HG03135 (cell line): ENCODE results near the gene EPB41L5.
A peak's percentile ranks its signal among the peaks of the same experiment; 100 is the strongest.
"Not testable (repeated sequence)": the region's sequence is repeated elsewhere in the genome, so short reads cannot be mapped to it uniquely, and the experiment has no call there.

Source experiments
- ATAC-seq: cut with Tn5 transposase; IDR thresholded peaks from one replicate; pipeline ENCODE4 v1.9.1; 2021; ENCODE audit warnings: mild to moderate bottlenecking, moderate library complexity; ENCODE audit not compliant: unreplicated experiment

EPB41L5 gene

DNA sequence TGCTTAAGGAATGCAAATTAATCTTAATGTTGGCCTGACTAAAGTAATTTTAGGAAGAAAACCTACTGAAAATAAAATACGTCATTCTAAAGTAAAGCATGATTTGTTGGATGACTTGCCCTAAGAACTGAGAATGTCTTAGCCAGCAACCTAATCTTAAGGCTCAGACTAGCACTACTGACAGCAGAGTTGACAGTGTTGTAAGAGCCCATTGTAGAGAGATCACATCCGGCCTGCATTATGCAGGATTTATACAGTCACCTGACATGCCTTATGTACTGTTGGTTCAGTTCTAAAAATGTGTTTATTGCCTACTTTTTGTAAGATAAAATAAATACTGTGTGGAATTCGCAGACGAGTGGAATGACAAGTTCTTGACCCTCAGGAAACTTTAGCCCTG, 128.0 kb downstream of the EPB41L5 start:
- ATAC-seq: no peak

- no peak for ATAC-seq
These were observed 128.6 kb downstream of the EPB41L5 start for GRCh38 chr2:120141300-120142069.

- ATAC-seq: no peak
These were observed 129.8 kb downstream of the EPB41L5 start for GRCh38 chr2:120142528-120143219.

DNA sequence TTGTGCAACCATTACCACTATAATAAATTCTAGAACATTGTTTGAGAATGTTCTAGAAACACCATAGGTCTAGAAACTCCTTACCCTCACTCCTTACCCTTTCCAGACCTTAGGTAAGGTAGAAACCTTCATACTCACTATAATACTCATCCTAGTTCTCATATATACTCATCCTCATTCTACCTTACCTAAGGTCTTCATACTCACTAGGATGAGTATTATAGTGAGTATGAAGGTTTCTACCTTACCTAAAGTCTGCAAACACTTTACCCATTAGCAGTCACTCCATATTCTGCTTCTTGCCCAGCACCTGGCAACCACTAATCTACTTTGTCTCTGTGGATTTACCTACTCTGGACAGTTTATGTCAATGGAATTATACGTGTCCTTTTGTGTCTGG, 135.4 kb downstream of the EPB41L5 start:
- ATAC-seq: no peak

- no peak for ATAC-seq
These were observed 135.8 kb downstream of the EPB41L5 start for GRCh38 chr2:120148669-120149068.

GRCh38 chr2:120149406-120149805, 136.5 kb downstream of the EPB41L5 start:
- no peak for ATAC-seq

- no peak for ATAC-seq
These were observed 137.2 kb downstream of the EPB41L5 start for GRCh38 chr2:120150040-120150482.

GRCh38 chr2:120155308-120155707, 142.4 kb downstream of the EPB41L5 start:
- ATAC-seq: no peak

DNA sequence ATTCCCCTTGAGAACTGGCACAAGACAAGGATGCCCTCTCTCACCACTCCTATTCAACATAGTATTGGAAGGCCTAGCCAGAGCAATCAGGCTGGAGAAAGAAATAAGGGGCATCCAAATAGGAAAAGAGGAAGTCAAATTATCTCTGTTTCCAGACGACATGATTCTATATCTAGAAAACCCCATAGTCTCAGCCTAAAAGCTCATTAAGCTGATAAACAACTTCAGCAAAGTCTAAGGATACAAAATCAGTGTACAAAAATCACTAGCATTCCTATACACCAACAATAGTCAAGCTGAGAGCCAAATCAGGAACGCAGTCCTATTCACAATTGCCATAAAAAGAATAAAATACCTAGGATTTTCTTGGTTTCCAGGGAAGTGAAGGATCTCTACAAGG, 145.8 kb downstream of the EPB41L5 start:
- not testable (repeated sequence) for ATAC-seq

DNA sequence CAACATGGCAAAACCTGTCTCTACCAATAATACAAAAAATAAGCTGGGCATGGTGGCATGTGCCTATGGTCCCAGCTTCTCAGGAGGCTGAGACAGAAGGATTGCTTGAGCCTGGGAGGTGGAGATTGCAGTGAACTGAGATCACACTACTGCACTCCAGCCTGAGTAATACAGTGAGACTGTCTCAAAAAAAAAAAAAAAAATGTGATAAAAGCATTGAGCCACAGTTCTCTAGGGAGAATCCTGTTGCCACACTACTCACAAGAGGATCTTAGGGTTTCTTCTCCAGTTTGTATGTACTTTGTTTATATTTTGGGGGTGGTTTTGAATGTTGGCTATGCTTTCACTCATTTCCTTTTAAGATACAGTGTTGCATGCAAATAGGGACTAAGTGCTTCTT, 148.3 kb downstream of the EPB41L5 start:
- no peak for ATAC-seq

DNA sequence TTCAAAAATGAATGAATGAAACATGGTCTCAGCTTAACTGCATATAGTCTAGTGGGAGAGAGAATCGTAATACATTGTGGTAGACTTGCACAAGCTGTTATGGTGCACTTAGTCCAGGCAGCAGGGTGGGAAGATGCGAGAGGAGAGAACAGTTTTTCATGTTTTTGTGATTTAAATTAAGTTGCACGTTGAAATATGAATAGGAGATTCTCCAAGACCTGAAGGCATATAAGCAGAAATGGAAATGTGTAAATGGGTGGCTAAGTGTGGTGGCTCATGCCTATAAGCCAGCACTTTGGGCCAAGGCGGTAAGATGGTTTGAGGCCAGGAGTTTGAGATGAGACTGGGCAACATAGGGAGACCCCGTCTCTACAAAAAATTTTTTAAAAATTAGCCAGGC, 149.8 kb downstream of the EPB41L5 start:
- ATAC-seq: no peak

DNA sequence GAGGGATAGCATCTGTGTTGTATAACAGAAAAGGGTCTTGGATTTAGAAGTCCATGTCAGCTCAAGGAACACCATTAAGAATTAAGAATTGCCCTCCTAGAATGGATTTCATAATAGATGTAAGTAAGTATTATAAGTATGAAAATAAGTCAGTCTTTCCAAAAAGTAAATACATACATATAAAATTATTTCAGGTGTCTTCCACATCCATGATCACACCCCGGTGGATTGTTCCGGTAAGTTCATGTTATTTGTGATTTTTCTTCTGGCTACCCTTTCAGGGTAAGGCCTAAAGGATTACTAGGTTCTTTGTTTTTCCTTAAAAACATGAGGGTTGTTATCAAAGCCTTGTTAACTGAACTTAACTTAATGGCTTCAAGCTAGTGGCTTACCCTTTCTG, 154.4 kb downstream of the EPB41L5 start:
- ATAC-seq: no peak

GRCh38 chr2:120169020-120169419, 156.1 kb downstream of the EPB41L5 start:
- ATAC-seq: no peak

GRCh38 chr2:120174963-120175581, 162.2 kb downstream of the EPB41L5 start:
- no peak for ATAC-seq

- no peak for ATAC-seq
These were observed 163.6 kb downstream of the EPB41L5 start for GRCh38 chr2:120176526-120176925.

DNA sequence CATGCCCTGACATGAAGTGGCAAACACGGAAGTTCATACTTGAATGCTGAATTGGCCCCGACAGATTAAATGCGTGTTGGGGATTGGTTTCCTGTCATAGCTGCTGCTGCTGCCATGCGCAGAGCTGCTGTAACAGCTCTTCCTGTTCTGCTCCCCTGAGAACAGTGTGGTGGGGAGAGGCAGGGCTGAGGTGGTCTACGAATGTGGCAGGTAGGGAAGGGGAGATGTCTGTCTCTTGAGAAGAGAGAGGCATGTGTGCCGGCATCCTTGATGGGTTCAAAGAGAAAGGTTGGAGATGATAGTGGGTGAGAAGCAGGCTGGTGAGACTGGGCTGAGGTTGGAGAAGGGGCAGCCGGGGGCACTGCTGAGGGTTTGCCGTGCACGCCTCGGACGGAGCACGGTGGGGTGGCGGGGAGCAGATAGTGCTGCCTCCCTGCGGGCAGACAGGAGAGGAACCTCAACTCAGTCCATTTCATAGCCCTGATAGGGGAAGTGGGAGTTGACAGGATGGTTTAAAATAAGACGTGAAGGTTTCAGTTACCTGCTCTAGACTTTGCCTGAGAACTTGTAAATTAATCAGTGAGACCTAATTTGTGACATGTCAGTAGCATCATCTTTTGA, 164.2 kb downstream of the EPB41L5 start:
- peak; percentile 98 for ATAC-seq

GRCh38 chr2:120177973-120178372, 165.1 kb downstream of the EPB41L5 start:
- no peak for ATAC-seq

- no peak for ATAC-seq
These were observed 166.5 kb downstream of the EPB41L5 start for GRCh38 chr2:120179396-120179795.

DNA sequence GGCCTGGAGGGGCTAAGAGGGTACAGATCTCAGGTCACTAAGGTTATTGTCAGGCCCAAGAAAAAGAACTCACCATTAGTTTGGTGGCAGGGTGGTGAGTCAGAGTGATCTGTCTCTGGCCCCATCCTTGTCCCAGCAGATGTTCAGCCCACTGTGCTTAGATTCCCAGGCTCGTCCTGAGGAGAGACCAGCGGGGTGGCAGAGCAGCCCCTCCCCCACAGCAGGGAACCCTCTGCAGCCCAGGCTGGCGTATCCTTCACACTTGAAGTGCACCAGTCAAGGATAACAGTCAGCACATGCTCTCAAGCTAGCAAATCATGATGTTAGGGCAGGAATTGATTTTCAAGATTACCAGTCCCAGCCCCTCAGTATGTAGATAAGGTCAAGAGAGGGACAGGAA, 167.2 kb downstream of the EPB41L5 start:
- ATAC-seq: no peak

DNA sequence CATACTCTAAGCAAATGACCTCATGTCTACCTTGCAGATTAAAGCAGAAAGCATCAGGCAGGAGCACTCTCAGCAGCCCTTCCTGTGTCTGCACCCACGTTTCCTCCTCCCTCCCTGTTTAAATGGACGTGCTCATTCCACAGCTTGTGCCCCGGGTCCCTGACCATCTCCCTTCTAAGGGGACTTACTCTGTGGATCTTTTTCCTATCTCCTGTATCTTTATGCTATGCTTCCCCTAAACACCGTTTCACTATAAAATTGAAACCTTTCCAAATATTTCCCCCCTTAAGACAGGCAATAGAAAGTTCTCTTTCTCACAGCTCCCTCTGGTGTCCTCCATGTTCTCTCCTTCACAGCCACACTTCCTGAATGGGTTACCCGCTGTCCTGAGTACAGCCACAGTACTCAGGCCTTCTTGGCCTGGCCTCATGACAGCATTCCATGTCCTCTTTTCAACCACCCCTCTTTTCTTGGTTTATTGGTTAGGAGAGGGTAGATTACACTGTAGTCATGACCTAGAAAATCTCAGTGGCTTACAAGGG, 169.2 kb downstream of the EPB41L5 start:
- no peak for ATAC-seq

DNA sequence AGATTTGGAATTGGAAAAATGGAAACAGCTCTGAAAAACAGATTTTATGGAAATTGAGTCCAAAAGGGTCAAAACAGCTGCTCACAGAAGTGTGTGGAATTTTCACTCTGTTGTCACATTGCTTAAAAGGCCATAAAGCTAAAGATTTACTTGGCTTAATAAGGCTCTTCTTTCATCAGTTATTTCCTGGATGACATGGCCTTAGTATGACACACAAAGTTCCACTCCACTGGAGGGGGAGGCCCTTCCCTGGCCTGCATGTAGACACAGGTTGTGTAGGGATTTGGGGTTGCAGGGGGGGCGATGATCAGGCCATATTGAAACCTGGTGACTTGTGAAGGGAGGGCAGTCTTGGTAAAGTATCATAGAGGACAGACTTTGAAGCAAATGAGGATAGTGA, 176.3 kb downstream of the EPB41L5 start:
- no peak for ATAC-seq
